HG02610 (cell line): ENCODE results near the gene PRR14.

ENCODE experiments used
- ATAC-seq: cut with Tn5 transposase; IDR thresholded peaks from one replicate; pipeline ENCODE4 v1.9.1; 2021; ENCODE audit warnings: mild to moderate bottlenecking, moderate library complexity; ENCODE audit not compliant: unreplicated experiment

PRR14 gene

GRCh38 chr16:30650369-30651123 is at the start of gene PRR14:
TSS of gene PRR14 (plus strand) at chr16:30650960. CDS start at chr16:30651646, 686 bp downstream.
- ATAC-seq, result peak; percentile 73

GRCh38 chr16:30601966-30602365 is 48.8 kb upstream of the PRR14 start:
- ATAC-seq, result no peak

DNA sequence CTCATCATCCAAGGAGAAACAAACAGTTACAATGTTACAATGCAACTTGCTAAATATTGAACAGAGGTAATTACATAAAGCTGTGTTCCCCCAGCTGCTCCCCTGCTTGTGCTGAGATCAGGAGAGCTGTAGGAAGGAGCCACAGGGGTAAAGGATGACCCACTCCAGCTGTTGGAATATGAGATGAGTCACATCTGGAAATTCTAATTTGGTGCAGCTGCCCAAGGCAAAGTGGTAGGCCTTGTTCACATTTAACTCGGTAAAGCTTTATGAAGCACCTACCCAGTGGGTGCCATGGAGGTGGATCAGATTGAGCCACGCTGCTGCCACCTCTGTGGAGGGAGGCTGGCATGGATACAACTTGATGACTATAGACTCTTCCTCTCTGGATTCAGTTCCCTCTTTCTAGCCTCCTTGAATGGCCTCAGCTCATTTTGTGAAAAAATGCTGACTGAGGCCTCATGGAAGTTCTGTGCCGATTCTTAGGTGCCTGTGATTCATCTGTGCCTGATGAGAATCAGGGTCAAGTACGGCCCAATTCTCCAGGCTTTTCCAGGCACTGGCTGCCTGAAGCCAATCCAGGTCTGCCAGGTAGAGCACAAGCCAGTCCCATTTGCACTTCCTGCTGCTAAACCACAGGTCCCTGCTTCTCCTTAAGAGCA is 48.0 kb upstream of the PRR14 start:
- ATAC-seq, result no peak

- ATAC-seq, result no peak
Measured at GRCh38 chr16:30603945-30604315, 46.8 kb upstream of the PRR14 start.

GRCh38 chr16:30604316-30604947 is 46.3 kb upstream of the PRR14 start:
- ATAC-seq, result no peak

- no peak for ATAC-seq
Measured at GRCh38 chr16:30605158-30605557, 45.6 kb upstream of the PRR14 start.

- no peak for ATAC-seq
Measured at GRCh38 chr16:30606004-30606403, 44.8 kb upstream of the PRR14 start.

DNA sequence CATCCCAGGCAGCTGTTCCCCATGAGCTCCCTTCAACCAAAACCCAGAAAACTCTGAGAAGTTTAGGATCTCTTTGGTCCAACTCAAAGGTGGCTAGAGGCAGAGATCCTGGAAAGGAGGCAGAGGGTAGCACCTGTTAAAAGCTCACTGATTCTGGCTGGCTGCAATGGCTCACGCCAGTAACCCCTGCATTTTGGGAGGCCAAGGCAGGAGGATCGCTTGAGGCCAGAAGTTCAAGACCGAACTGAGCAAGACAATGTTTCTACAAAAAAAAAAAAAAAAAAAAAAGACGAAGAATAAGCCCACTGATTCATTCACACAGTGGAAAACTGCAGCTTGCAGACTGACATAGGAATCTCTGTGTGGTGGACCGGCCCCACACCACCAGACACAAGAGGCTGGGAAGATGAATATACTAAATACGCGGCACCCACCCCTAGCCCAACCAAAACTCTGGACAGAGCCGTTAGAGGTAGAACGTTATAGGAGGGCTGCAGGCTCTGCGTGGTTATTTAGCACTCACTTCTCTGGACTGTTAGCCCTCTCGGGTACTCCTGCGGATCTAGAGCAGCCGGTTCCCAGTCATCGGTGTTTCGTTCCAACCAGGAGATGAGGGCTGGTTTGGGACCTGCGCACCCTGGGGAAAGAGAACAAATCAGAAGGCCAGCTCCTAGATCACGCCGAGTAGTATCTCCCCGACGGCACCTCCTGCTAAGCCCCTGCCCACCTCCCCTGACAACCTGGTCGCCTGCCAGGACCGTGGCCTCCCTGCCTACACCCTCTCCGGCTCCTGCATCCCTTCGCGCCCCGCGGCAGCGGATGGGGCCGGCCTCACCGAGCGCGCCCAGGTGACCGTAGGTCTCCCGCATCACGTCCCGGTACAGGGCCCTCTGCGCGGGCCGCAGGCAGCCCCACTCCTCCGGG is 41.5 kb upstream of the PRR14 start:
- ATAC-seq, result peak; percentile 24

DNA sequence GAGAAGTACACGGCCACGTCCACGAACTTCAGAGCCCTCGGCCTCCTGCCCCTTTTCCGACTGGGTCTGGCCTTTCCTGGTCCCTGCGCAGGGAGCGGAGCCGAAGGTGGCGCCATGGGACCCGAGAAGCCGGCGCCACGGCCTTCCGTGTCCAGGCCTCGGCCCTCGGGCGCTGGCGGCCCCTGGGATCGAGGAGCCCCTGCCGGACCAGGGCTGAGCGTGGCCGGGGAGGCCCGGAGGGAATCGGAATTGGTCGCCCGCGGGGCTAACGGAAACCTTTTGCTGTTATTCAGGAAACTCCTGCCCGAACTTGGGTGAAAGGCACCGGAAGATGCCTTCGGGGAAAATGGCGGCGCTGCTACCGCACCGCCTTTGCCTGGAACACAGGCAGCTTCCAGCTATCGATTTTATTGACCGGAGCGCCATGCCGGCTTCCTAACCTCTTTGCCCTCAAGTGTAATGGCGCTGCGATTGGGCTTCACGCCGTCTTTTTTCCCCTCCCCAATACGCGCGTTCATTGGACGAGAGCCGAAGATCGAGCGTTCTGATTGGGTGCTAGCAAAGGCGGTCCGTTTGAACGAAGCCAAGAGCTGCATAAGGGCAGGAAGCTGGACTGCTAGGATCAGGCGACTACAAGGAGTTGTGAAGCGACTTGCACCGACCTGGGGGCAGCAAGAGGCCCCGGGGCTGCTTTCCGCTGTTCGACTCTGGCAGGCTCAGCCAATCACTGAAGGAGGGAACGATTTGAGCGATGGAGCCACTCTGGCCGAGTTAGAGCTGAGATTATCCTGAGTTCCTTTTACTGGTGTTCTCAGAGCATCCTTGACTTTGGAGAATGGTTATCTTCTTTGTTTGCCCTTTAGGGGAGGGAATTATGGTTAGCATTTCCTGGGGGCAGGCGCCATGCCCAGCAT is 40.6 kb upstream of the PRR14 start, which contains the start of gene ZNF689:
Gene ZNF689 (minus strand): TSS at position 464 of the 914 bp plus-strand sequence. CDS start 348 bp downstream, at position 116.
- ATAC-seq, result peak; percentile 83

GRCh38 chr16:30615358-30616091 is 35.2 kb upstream of the PRR14 start:
- no peak for ATAC-seq

GRCh38 chr16:30619202-30619601 is 31.6 kb upstream of the PRR14 start:
- ATAC-seq, result no peak

- ATAC-seq, result no peak
Measured at GRCh38 chr16:30619638-30620037, 31.1 kb upstream of the PRR14 start.

GRCh38 chr16:30620169-30620568 is 30.6 kb upstream of the PRR14 start:
- no peak for ATAC-seq

- no peak for ATAC-seq
Measured at GRCh38 chr16:30621765-30622164, 29.0 kb upstream of the PRR14 start.

DNA sequence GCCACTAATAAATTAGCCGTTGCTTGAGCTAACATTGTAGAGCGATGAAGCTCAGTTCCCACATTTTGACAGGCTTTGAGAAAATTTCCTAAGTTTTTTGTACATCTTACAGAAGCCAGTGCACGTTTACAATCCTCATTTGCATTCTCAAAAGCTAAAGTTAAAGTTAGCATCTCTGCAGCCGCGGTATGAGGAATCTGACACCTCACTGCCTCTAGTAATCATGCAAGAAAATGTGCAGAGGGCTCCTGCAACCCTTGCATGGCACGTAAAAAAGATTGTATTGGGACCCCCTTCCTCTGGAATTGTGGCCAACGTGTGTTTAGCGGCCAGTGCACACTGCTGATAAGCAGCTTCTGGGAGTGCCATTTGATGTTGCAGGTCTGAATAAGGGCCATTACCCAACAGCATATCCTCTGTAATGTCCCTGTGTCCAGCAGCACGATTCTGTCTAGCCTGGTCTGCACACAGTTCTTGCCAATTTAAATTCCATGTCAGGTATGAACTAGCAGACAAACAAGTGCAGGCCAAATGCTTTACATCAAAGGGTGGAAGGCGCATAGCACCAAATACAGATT is 28.2 kb upstream of the PRR14 start:
- ATAC-seq, result no peak

- no peak for ATAC-seq
Measured at GRCh38 chr16:30623536-30624283, 27.1 kb upstream of the PRR14 start.

GRCh38 chr16:30626236-30626635 is 24.5 kb upstream of the PRR14 start:
- no peak for ATAC-seq
